Activated CD4-positive, alpha-beta memory T cell treated with anti-CD3 and anti-CD28 coated beads, Interleukin-2, amount 10 ng/mL, durations not matched to agents 7 days and 5 days (primary cell): Measurements from ENCODE around the gene TM7SF2. TPM values are rescaled to one million over a fixed set of nuclear protein-coding genes. Genes with fewer than 3 reads are reported as not detected.
"Not testable (repeated sequence)": the region's sequence is repeated elsewhere in the genome, so short reads cannot be mapped to it uniquely, and the experiment has no call there.

Experiments
- CTCF ChIA-PET: fragments of 350-600 bp; sonication (Branson Sonifier 250); formaldehyde crosslinking; loops from one replicate; lab custom pipeline; 2021; ENCODE audit warnings: antibody characterized with exemption, inconsistent platforms; lab: Charles Lee
- POLR2A ChIA-PET: fragments of 350-600 bp; sonication (Branson Sonifier 250); formaldehyde crosslinking; loops from one replicate; lab custom pipeline; 2021; ENCODE audit warnings: antibody characterized with exemption; lab: Charles Lee
- DNase-seq: peaks from one replicate; pipeline ENCODE4 v3.0.0-alpha.2; 2020
- H3K27ac Mint-ChIP-seq: one replicate; pipeline ENCODE4 v1.8.0; 2021; ENCODE audit warnings: mild to moderate bottlenecking, mixed read lengths
- H3K27me3 Mint-ChIP-seq: one replicate; pipeline ENCODE4 v1.8.0; 2021; ENCODE audit warnings: mixed read lengths
- H3K36me3 Mint-ChIP-seq: one replicate; pipeline ENCODE4 v1.8.0; 2021; ENCODE audit warnings: low read depth, mixed read lengths
- H3K4me1 Mint-ChIP-seq: one replicate; pipeline ENCODE4 v1.8.0; 2021; ENCODE audit warnings: mixed read lengths
- H3K4me3 Mint-ChIP-seq: one replicate; pipeline ENCODE4 v1.8.0; 2021; ENCODE audit warnings: mild to moderate bottlenecking, mixed read lengths
- H3K9me3 Mint-ChIP-seq: one replicate; pipeline ENCODE4 v1.8.0; 2021; ENCODE audit warnings: mixed read lengths
- total RNA-seq, 2 experiments: library from RNA; stranded (reverse); gene quantifications; one replicate each; pipeline ENCODE4 v1.2.3, GENCODE V29; 2021

Gene TM7SF2
- total RNA-seq, 2 experiments from 2014 or later = 27.2 to 28.4 TPM

GRCh38 chr11:65133724-65134123 is 22.1 kb downstream of the TM7SF2 start:
- peaks cover 35% of the 10 kb centered on the region for H3K4me1 Mint-ChIP-seq
- peak overlapping the region; percentile 98 for H3K4me3 Mint-ChIP-seq
- H3K36me3 Mint-ChIP-seq = peaks cover 34% of the 10 kb centered on the region
- peak; percentile 23 for DNase-seq
- H3K27me3 Mint-ChIP-seq = no peaks in the 10 kb centered on the region
- ChIA-PET CTCF (interaction anchor here (1.5 to 3.2 kb wide), 4 partner anchors 9 to 121 kb away, joined by 6 to 17 read pairs (median 6); partner anchors contain the start of genes FAU, MRPL49 and ZNHIT2), POLR2A (interaction anchor here (1.3 to 7.2 kb wide), 9 partner anchors 10 to 269 kb away, joined by 3 to 157 read pairs (median 15); partner anchors contain the start of genes ARL2, DPF2, FAU and MRPL49)
- H3K9me3 Mint-ChIP-seq = no peaks in the 10 kb centered on the region
- H3K27ac Mint-ChIP-seq = peak overlapping the region; percentile 98

DNA sequence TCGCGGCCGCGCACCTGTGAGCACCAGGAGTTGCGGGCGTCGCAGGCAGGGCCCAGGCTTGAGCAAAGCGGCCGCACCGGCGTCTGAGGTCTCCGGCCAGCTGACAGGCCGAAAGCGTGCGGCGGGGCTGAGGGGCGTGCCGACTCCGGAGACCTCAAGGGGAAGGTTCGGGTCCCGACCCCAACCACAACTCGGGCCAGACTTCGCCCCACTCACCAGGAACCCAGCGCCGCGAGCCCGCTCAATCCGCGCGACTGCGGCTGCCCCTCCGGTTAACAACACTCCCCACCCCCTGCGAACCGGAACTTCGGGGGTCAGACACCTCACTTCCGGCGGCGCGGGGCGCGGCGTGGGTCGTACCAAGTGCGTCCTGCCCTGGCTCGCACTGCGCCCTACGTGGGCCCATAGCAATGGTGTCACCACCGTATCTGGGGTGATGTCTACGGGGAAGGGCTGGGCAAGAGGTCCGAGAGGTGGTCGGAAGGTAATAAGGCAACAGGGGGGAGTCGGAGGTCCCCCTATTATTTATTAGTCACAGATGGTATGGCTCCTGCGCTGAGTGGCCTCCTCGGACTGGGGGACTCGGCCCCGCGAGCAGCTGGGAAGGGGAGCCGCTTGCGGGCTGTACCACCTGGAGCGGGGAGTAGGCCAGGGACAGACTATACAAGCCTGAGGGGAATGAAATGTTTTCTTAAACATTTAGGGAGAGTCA is 22.7 kb downstream of the TM7SF2 start, which contains the start of gene SYVN1:
TSS of gene SYVN1 (minus strand) at position 280 of the 712 bp plus-strand sequence. CDS start 918 bp downstream, outside the sequence.
- H3K27ac Mint-ChIP-seq = peak within 1 kb of the TSS; percentile 98
- no peaks in the 10 kb centered on the region for H3K9me3 Mint-ChIP-seq
- peak; percentile 92 for DNase-seq
- no peaks in the 10 kb centered on the region for H3K27me3 Mint-ChIP-seq
- peaks cover 35% of the 10 kb centered on the region for H3K4me1 Mint-ChIP-seq
- H3K36me3 Mint-ChIP-seq = peaks cover 34% of the 10 kb centered on the region
- H3K4me3 Mint-ChIP-seq = peak within 1 kb of the TSS; percentile 98
- POLR2A ChIA-PET = interaction anchor here (0.6 to 7.2 kb wide), 35 partner anchors 10 to 898 kb away, joined by 3 to 157 read pairs (median 5); partner anchors contain the start of genes ARL2, CAPN1, CDCA5 and DPF2
- CTCF ChIA-PET = interaction anchor here (0.7 to 3.3 kb wide), 18 partner anchors 9 to 337 kb away, joined by 3 to 25 read pairs (median 5); partner anchors contain the start of genes ARL2, CAPN1, CDC42EP2 and FAU

- Mint-ChIP-seq H3K4me1 (peaks cover 35% of the 10 kb centered on the region), H3K4me3 (peak overlapping the region; percentile 98), H3K27me3 (peaks cover 2% of the 10 kb centered on the region), H3K27ac (peak overlapping the region; percentile 98), H3K9me3 (no peaks in the 10 kb centered on the region), H3K36me3 (peaks cover 29% of the 10 kb centered on the region)
- ChIA-PET CTCF (interaction anchor here (0.7 to 3.3 kb wide), 18 partner anchors 9 to 337 kb away, joined by 3 to 25 read pairs (median 5); partner anchors contain the start of genes ARL2, CAPN1, CDC42EP2 and FAU), POLR2A (interaction anchor here (0.6 to 7.2 kb wide), 36 partner anchors 9 to 899 kb away, joined by 3 to 157 read pairs (median 4); partner anchors contain the start of genes ARL2, CAPN1, CDCA5 and FAU)
- peak; percentile 90 for DNase-seq
These were observed 23.4 kb downstream of the TM7SF2 start for GRCh38 chr11:65134952-65135632.

GRCh38 chr11:65135633-65136145 is 24.0 kb downstream of the TM7SF2 start:
- Mint-ChIP-seq H3K27ac (peak overlapping the region; percentile 98), H3K4me3 (peak overlapping the region; percentile 98), H3K4me1 (peaks cover 35% of the 10 kb centered on the region), H3K9me3 (no peaks in the 10 kb centered on the region), H3K36me3 (peaks cover 25% of the 10 kb centered on the region), H3K27me3 (peaks cover 5% of the 10 kb centered on the region)
- no peak for DNase-seq
- POLR2A ChIA-PET = interaction anchor here (0.6 to 7.2 kb wide), 31 partner anchors 8 to 900 kb away, joined by 3 to 157 read pairs (median 6); partner anchors contain the start of genes ARL2, CAPN1, CDCA5 and FAU
- CTCF ChIA-PET = interaction anchor here (0.5 to 3.3 kb wide), 17 partner anchors 8 to 336 kb away, joined by 3 to 25 read pairs (median 5); partner anchors contain the start of genes ARL2, CAPN1, CDC42EP2 and FAU

- ChIA-PET CTCF (interaction anchor here (1.7 to 3.3 kb wide), 3 partner anchors 15 to 179 kb away, joined by 3 to 25 read pairs (median 12); partner anchors contain the start of genes CDC42EP2, FAU, MRPL49 and TM7SF2), POLR2A (interaction anchor here (0.8 to 7.2 kb wide), 8 partner anchors 9 to 126 kb away, joined by 3 to 157 read pairs (median 14); partner anchors contain the start of genes ARL2, CAPN1, FAU and MRPL49)
- Mint-ChIP-seq H3K4me3 (peak overlapping the region; percentile 65), H3K9me3 (no peaks in the 10 kb centered on the region), H3K27me3 (peaks cover 10% of the 10 kb centered on the region), H3K36me3 (peaks cover 17% of the 10 kb centered on the region), H3K4me1 (peaks cover 35% of the 10 kb centered on the region), H3K27ac (peak overlapping the region; percentile 58)
- DNase-seq = no peak
These were observed 24.9 kb downstream of the TM7SF2 start for GRCh38 chr11:65136515-65137096.

DNA sequence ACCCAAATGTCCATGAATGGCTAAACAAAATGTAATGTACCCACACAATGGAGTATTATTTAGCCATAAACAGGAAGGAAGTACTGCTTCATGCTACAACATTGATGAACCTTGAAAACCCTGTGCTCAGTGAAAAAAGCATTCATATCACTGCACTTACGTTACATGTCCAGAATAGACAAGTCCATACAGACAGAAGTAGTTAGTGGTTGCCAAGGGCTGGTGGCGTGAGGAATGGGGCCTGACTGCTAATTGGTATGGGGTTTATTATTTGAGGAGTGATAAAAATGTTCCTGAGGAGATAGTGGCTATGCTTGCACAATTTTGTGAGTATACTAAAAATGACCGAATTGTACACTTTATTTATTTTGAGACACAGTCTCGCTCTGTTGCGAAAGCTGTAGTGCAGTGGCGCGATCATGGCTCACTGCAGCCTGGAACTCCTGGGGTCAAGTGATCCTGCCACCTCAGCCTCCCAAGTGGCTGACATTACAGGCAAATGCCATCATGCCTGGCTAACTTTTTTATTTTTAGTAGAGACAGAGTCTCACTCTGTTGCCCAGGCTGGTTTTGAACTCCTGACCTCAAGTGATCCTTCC is 30.3 kb downstream of the TM7SF2 start:
- no peak overlapping the region for H3K4me3 Mint-ChIP-seq
- no peak for DNase-seq
- H3K27ac Mint-ChIP-seq = no peak overlapping the region
- H3K36me3 Mint-ChIP-seq = no peaks in the 10 kb centered on the region
- H3K27me3 Mint-ChIP-seq = peaks cover 18% of the 10 kb centered on the region
- CTCF ChIA-PET = no interaction called here
- POLR2A ChIA-PET = no interaction called here
- H3K9me3 Mint-ChIP-seq = no peaks in the 10 kb centered on the region
- peaks cover 4% of the 10 kb centered on the region for H3K4me1 Mint-ChIP-seq

- Mint-ChIP-seq H3K27me3 (peaks cover 4% of the 10 kb centered on the region), H3K4me3 (no peak overlapping the region), H3K27ac (no peak overlapping the region), H3K4me1 (peaks cover 14% of the 10 kb centered on the region), H3K9me3 (no peaks in the 10 kb centered on the region), H3K36me3 (no peaks in the 10 kb centered on the region)
- ChIA-PET CTCF (interaction anchor here (1.1 kb wide), 1 partner anchor 182 kb away, joined by 4 read pairs; no protein-coding TSS in a partner anchor), POLR2A (interaction anchor here (3.7 kb wide), 1 partner anchor 12 kb away, joined by 15 read pairs; the partner anchor contains the start of gene SYVN1)
- DNase-seq = no peak
These were observed 35.8 kb downstream of the TM7SF2 start for GRCh38 chr11:65147352-65148075.

DNA sequence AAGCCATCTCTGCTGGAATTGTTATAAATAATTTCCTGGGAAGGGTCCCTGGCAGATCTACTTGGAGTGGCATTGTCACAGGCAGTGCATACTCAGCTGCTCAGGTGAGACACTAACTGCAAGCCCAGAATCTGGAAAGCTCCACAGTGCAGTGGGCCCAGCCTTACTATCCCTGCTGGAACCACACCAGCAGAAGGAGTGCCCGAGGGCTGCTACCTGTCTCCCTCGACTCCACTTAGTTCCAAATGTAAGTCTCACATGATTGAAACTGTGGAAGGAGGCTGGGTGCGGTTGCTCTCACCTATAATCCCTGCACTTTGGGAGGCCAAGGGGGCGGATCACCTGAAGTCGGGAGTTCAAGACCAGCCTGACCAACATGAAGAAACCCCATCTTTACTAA is 37.0 kb downstream of the TM7SF2 start:
- peaks cover 19% of the 10 kb centered on the region for H3K4me1 Mint-ChIP-seq
- peaks cover 2% of the 10 kb centered on the region for H3K27me3 Mint-ChIP-seq
- H3K36me3 Mint-ChIP-seq = no peaks in the 10 kb centered on the region
- no peaks in the 10 kb centered on the region for H3K9me3 Mint-ChIP-seq
- no peak overlapping the region for H3K27ac Mint-ChIP-seq
- no peak for DNase-seq
- ChIA-PET POLR2A (interaction anchor here (3.7 kb wide), 1 partner anchor 14 kb away, joined by 15 read pairs; the partner anchor contains the start of gene SYVN1), CTCF (interaction anchor here (0.7 kb wide), 1 partner anchor 1240 kb away, joined by 3 read pairs; no protein-coding TSS in a partner anchor)
- no peak overlapping the region for H3K4me3 Mint-ChIP-seq

- H3K36me3 Mint-ChIP-seq, CTCF ChIA-PET, H3K27ac Mint-ChIP-seq, H3K9me3 Mint-ChIP-seq, H3K4me3 Mint-ChIP-seq, DNase-seq, H3K27me3 Mint-ChIP-seq: not testable (repeated sequence)
- POLR2A ChIA-PET = interaction anchor here (3.7 kb wide), 1 partner anchor 15 kb away, joined by 15 read pairs; the partner anchor contains the start of gene SYVN1
- H3K4me1 Mint-ChIP-seq = peaks cover 19% of the 10 kb centered on the region
These were observed 38.4 kb downstream of the TM7SF2 start for GRCh38 chr11:65150131-65150508.

GRCh38 chr11:65150509-65151299 is 39.0 kb downstream of the TM7SF2 start:
- H3K9me3 Mint-ChIP-seq = no peaks in the 10 kb centered on the region
- no peaks in the 10 kb centered on the region for H3K36me3 Mint-ChIP-seq
- DNase-seq = no peak
- peaks cover 19% of the 10 kb centered on the region for H3K4me1 Mint-ChIP-seq
- no peak overlapping the region for H3K27ac Mint-ChIP-seq
- no peak overlapping the region for H3K4me3 Mint-ChIP-seq
- ChIA-PET CTCF (no interaction called here), POLR2A (interaction anchor here (3.7 kb wide), 1 partner anchor 16 kb away, joined by 15 read pairs; the partner anchor contains the start of gene SYVN1)
- no peaks in the 10 kb centered on the region for H3K27me3 Mint-ChIP-seq
